Sigmoid colon (tissue), 7 donors: ENCODE measurements around the gene AK8. TPM values are rescaled to one million over a fixed set of nuclear protein-coding genes. Genes with fewer than 3 reads are reported as not detected.

ENCODE experiments used
- DNase-seq: peaks from one replicate; pipeline ENCODE4 v3.0.0-alpha.2; 2019
- H3K27ac ChIP-seq, 4 donors: fragments of 200-600 bp; sonication (generic); one replicate each; pipeline ENCODE4 v1.5.1; 2016 to 2019; ENCODE audit warnings: mild to moderate bottlenecking in 1 of 4
- H3K27me3 ChIP-seq, 3 donors: fragments of 200-600 bp; sonication (generic); one replicate each; pipeline ENCODE4 v1.5.1; 2019; ENCODE audit warnings: mild to moderate bottlenecking in 1 of 3
- H3K36me3 ChIP-seq, 4 donors: fragments of 200-600 bp; sonication (generic); one replicate each; pipeline ENCODE4 v1.5.1; 2016 to 2019
- H3K4me1 ChIP-seq, 4 donors: fragments of 200-600 bp; sonication (generic); one replicate each; pipeline ENCODE4 v1.5.1; 2017 to 2019
- H3K4me3 ChIP-seq, 4 donors: fragments of 200-600 bp; sonication (generic); one replicate each; pipeline ENCODE4 v1.5.1; 2017 to 2019; ENCODE audit warnings: mild to moderate bottlenecking in 2 of 4, moderate library complexity in 1 of 4
- H3K9me3 ChIP-seq, 4 donors: fragments of 200-600 bp in 3 of 4; sonication (generic) in 3 of 4; one replicate each; pipeline versions ENCODE4 v1.5.1 to v1.6.1; 2013 to 2019
- EP300 ChIP-seq, 4 donors: sonication (generic); formaldehyde crosslinking; IDR thresholded peaks; one replicate each; pipeline ENCODE4 v1.6.1; 2017; ENCODE audit warnings: antibody characterized with exemption in 4 of 4
- POLR2A ChIP-seq, 2 donors: fragments of 450-650 bp; IDR thresholded peaks; one replicate each; pipeline ENCODE4 v1.6.1; 2016; ENCODE audit warnings: antibody characterized with exemption in 2 of 2, mild to moderate bottlenecking in 2 of 2, moderate library complexity in 2 of 2
- POLR2AphosphoS5 ChIP-seq, 4 donors: sonication (generic); formaldehyde crosslinking; IDR thresholded peaks; one replicate each; pipeline ENCODE4 v1.6.1; 2017; ENCODE audit warnings: antibody characterized with exemption in 4 of 4
- WGBS, 2 donors: extraction: QIAGEN DNeasy Blood & Tissue Kit; methylation state at CpG; one replicate each; pipeline ENCODE4 v1.1.7; 2013; 5-methylcytosine and 5-hydroxymethylcytosine counted together
- intact Hi-C: fragments of 100-400 bp; cut with DNase I; formaldehyde crosslinking; loops from one replicate; pipeline ENCODE4 v1.15.1; 2023
- polyA plus RNA-seq, 3 donors: library from polyadenylated mRNA; stranded (reverse); fragments of 200-250 nt; gene quantifications; one replicate each; pipeline ENCODE4 v1.2.3, GENCODE V29; 2013
- total RNA-seq, 4 donors: library from RNA; depleted of rRNA; stranded (reverse); fragments of >200 nt; gene quantifications; one replicate each; pipeline ENCODE4 v1.1.0, GENCODE V29; 2016
- TF ChIP-seq, protein P1 (sequence below), 4 experiments: fragments of 450-650 bp in 3 of 4; fragments of 200-600 bp in 1 of 4; IDR thresholded peaks; one replicate each; pipeline ENCODE4 v1.5.1; 2016 to 2019; ENCODE audit warnings: antibody characterized with exemption in 4 of 4, mild to moderate bottlenecking in 3 of 4, moderate library complexity in 2 of 4
- donor health status: healthy with polysubstance abuse.
- donor health status: Bipolar disorder and iron deficiency.
- donor health status: healthy.

Gene AK8
- total and polyA plus RNA-seq, 7 donors = 0.25 to 1.2 (median 0.59) TPM; not detected in 3

DNA sequence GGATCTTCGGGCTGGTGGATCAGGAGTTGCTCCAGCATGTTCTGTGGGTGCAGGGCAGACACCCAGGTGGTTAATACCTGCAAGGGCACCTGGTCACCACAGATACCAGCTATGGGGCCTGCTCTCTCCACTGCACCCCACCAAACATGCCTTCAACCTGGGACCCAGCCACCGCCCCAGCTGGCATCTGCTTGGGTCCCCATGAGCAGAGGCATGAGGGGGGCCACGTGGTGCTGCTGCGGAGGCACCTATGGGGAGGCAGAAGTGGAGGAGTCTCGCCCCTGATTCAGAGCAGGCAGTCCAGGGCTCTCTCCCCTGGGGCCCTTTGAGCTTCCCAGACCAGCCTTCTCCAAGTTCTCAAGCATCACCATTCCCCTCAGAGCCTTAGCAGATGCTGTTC, 2.9 kb downstream of the AK8 start:
- intact Hi-C loops = loop anchor here (5.0 kb wide), 1 partner anchor 67 kb away; the partner anchor contains the start of gene TSC1
- H3K36me3 ChIP-seq = no peaks in the 10 kb centered on the region
- DNase-seq = no peak
- H3K4me3 ChIP-seq = no peak overlapping the region
- H3K27me3 ChIP-seq = no peaks in the 10 kb centered on the region
- H3K4me1 ChIP-seq = peaks cover 0 to 31% (median 4%) of the 10 kb centered on the region in 4 donors
- WGBS, 2 donors = 78 to 83% methylated on average over 5 of the region's 5 CpGs
- no peak for TF ChIP-seq EP300 (IDR thresholded peaks at IDR 0.05)
- TF ChIP-seq POLR2AphosphoS5 (IDR thresholded peaks at IDR 0.05) = no peak
- no peak for TF ChIP-seq POLR2A (IDR thresholded peaks at IDR 0.05)
- TF ChIP-seq, protein P1, sequence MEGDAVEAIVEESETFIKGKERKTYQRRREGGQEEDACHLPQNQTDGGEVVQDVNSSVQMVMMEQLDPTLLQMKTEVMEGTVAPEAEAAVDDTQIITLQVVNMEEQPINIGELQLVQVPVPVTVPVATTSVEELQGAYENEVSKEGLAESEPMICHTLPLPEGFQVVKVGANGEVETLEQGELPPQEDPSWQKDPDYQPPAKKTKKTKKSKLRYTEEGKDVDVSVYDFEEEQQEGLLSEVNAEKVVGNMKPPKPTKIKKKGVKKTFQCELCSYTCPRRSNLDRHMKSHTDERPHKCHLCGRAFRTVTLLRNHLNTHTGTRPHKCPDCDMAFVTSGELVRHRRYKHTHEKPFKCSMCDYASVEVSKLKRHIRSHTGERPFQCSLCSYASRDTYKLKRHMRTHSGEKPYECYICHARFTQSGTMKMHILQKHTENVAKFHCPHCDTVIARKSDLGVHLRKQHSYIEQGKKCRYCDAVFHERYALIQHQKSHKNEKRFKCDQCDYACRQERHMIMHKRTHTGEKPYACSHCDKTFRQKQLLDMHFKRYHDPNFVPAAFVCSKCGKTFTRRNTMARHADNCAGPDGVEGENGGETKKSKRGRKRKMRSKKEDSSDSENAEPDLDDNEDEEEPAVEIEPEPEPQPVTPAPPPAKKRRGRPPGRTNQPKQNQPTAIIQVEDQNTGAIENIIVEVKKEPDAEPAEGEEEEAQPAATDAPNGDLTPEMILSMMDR (IDR thresholded peaks at IDR 0.05) = no peak
- no peak overlapping the region for H3K27ac ChIP-seq
- no peaks in the 10 kb centered on the region for H3K9me3 ChIP-seq

- peaks cover 0 to 33% (median 5%) of the 10 kb centered on the region in 4 donors for H3K4me1 ChIP-seq
- H3K27ac ChIP-seq = no peak overlapping the region
- H3K4me3 ChIP-seq = no peak overlapping the region
- 70 to 84% methylated on average over 7 of the region's 7 CpGs for WGBS, 2 donors
- DNase-seq = no peak
- no peaks in the 10 kb centered on the region for H3K9me3 ChIP-seq
- no peaks in the 10 kb centered on the region for H3K27me3 ChIP-seq
- intact Hi-C loops = no loop called here
- no peaks in the 10 kb centered on the region for H3K36me3 ChIP-seq
- TF ChIP-seq, protein P1 (IDR thresholded peaks at IDR 0.05) = no peak
- TF ChIP-seq POLR2A (IDR thresholded peaks at IDR 0.05) (no peak), POLR2AphosphoS5 (IDR thresholded peaks at IDR 0.05) (no peak), EP300 (IDR thresholded peaks at IDR 0.05) (no peak)
Measured at GRCh38 chr9:132873403-132873802, 4.7 kb downstream of the AK8 start.

- no peak for DNase-seq
Measured at GRCh38 chr9:132869266-132869665, 8.8 kb downstream of the AK8 start.

GRCh38 chr9:132866898-132867297, 11.2 kb downstream of the AK8 start:
- H3K27me3 ChIP-seq = no peaks in the 10 kb centered on the region
- intact Hi-C loops = no loop called here
- TF ChIP-seq POLR2A (IDR thresholded peaks at IDR 0.05) = no peak
- TF ChIP-seq EP300 (IDR thresholded peaks at IDR 0.05) = no peak
- TF ChIP-seq, protein P1 (IDR thresholded peaks at IDR 0.05) = no peak
- no peak for TF ChIP-seq POLR2AphosphoS5 (IDR thresholded peaks at IDR 0.05)
- 82 to 88% methylated on average over 8 of the region's 8 CpGs for WGBS, 2 donors
- no peak overlapping the region for H3K27ac ChIP-seq
- no peak overlapping the region for H3K4me3 ChIP-seq
- no peaks in the 10 kb centered on the region for H3K9me3 ChIP-seq
- H3K36me3 ChIP-seq = no peaks in the 10 kb centered on the region
- no peak for DNase-seq
- H3K4me1 ChIP-seq = peaks cover 0 to 24% (median 2%) of the 10 kb centered on the region in 4 donors

More at GRCh38 chr9:132869266-132869665, 8.8 kb downstream of the AK8 start:
- TF ChIP-seq POLR2A (IDR thresholded peaks at IDR 0.05) (no peak), POLR2AphosphoS5 (IDR thresholded peaks at IDR 0.05) (no peak), EP300 (IDR thresholded peaks at IDR 0.05) (no peak)
- TF ChIP-seq, protein P1 (IDR thresholded peaks at IDR 0.05) = no peak
- WGBS, 2 donors = 96% methylated on average over 9 of the region's 9 CpGs
- intact Hi-C loops = no loop called here
- Histone ChIP-seq H3K36me3 (no peaks in the 10 kb centered on the region), H3K27me3 (no peaks in the 10 kb centered on the region), H3K4me3 (no peak overlapping the region), H3K4me1 (peaks cover 0 to 25% (median 2%) of the 10 kb centered on the region in 4 donors), H3K9me3 (no peaks in the 10 kb centered on the region), H3K27ac (no peak overlapping the region)

- 72 to 78% methylated on average over 8 of the region's 8 CpGs for WGBS, 2 donors
- no peak for DNase-seq
- intact Hi-C loops = no loop called here
- Histone ChIP-seq H3K4me3 (no peak overlapping the region), H3K36me3 (no peaks in the 10 kb centered on the region), H3K4me1 (peaks cover 0 to 1% (median 0%) of the 10 kb centered on the region in 4 donors), H3K27ac (no peak overlapping the region), H3K9me3 (no peaks in the 10 kb centered on the region), H3K27me3 (no peaks in the 10 kb centered on the region)
- TF ChIP-seq POLR2A (IDR thresholded peaks at IDR 0.05) = no peak
- TF ChIP-seq EP300 (IDR thresholded peaks at IDR 0.05) = no peak
- no peak for TF ChIP-seq POLR2AphosphoS5 (IDR thresholded peaks at IDR 0.05)
- TF ChIP-seq, protein P1 (IDR thresholded peaks at IDR 0.05) = no peak
Measured at GRCh38 chr9:132864691-132865090, 13.4 kb downstream of the AK8 start.
